Fibroblast of gingiva (primary cell): ENCODE measurements around the gene CDRT4.
"Not testable (repeated sequence)": the region's sequence is repeated elsewhere in the genome, so short reads cannot be mapped to it uniquely, and the experiment has no call there.

ENCODE experiments used
- DNase-seq: peaks from one replicate; pipeline ENCODE4 v3.0.0-alpha.2; 2011; ENCODE audit warnings: low read depth

CDRT4 gene

GRCh38 chr17:15456972-15457722 is 10.3 kb downstream of the CDRT4 start:
- DNase-seq: peak; percentile 98

- DNase-seq: no peak
Observed at GRCh38 chr17:15456496-15456895, 10.9 kb downstream of the CDRT4 start.

GRCh38 chr17:15454346-15454745 is 13.1 kb downstream of the CDRT4 start:
- DNase-seq: no peak

- no peak for DNase-seq
Observed at GRCh38 chr17:15453782-15454181, 13.6 kb downstream of the CDRT4 start.

GRCh38 chr17:15453246-15453645 is 14.2 kb downstream of the CDRT4 start:
- peak; percentile 40 for DNase-seq

- no peak for DNase-seq
Observed at GRCh38 chr17:15452746-15453145, 14.7 kb downstream of the CDRT4 start.

GRCh38 chr17:15451680-15452079 is 15.7 kb downstream of the CDRT4 start:
- no peak for DNase-seq

GRCh38 chr17:15448580-15448956 is 18.9 kb downstream of the CDRT4 start:
- DNase-seq: no peak

GRCh38 chr17:15447928-15448579 is 19.4 kb downstream of the CDRT4 start:
- no peak for DNase-seq

- no peak for DNase-seq
Observed at GRCh38 chr17:15446036-15446435, 21.4 kb downstream of the CDRT4 start.

- DNase-seq: no peak
Observed at GRCh38 chr17:15444805-15445204, 22.6 kb downstream of the CDRT4 start.

GRCh38 chr17:15442311-15443180 is 24.9 kb downstream of the CDRT4 start:
- DNase-seq: peak; percentile 49

GRCh38 chr17:15441315-15441714 is 26.1 kb downstream of the CDRT4 start:
- no peak for DNase-seq

- DNase-seq: no peak
Observed at GRCh38 chr17:15440347-15440746, 27.1 kb downstream of the CDRT4 start.

GRCh38 chr17:15439205-15439985 is 28.0 kb downstream of the CDRT4 start:
- not testable (repeated sequence) for DNase-seq

- DNase-seq: no peak
Observed at GRCh38 chr17:15438491-15439105, 28.8 kb downstream of the CDRT4 start.

- DNase-seq: no peak
Observed at GRCh38 chr17:15437303-15437635, 30.2 kb downstream of the CDRT4 start.

GRCh38 chr17:15436473-15437302 is 30.7 kb downstream of the CDRT4 start:
- DNase-seq: peak; percentile 65

- no peak for DNase-seq
Observed at GRCh38 chr17:15434956-15435355, 32.5 kb downstream of the CDRT4 start.

GRCh38 chr17:15432807-15433611 is 34.4 kb downstream of the CDRT4 start:
- peak; percentile 54 for DNase-seq
